ENCODE data around the gene SESN1.

Gene SESN1

GRCh38 chr6:108955329-108955949 lies 139.2 kb downstream of the SESN1 start:
- FAIRE-seq = no peak

GRCh38 chr6:108953681-108954080 lies 141.0 kb downstream of the SESN1 start:
- no peak for FAIRE-seq

- no peak for FAIRE-seq
Measured at GRCh38 chr6:108952776-108953486, 141.7 kb downstream of the SESN1 start.

- FAIRE-seq = no peak
Measured at GRCh38 chr6:108951351-108951953, 143.2 kb downstream of the SESN1 start.

GRCh38 chr6:108948181-108948661 lies 146.4 kb downstream of the SESN1 start:
- FAIRE-seq = no peak

GRCh38 chr6:108947114-108947854 lies 147.4 kb downstream of the SESN1 start:
- FAIRE-seq = no peak

GRCh38 chr6:108946695-108947094 lies 148.0 kb downstream of the SESN1 start:
- no peak for FAIRE-seq

GRCh38 chr6:108945681-108946159 lies 148.9 kb downstream of the SESN1 start:
- no peak for FAIRE-seq

- FAIRE-seq = no peak
Measured at GRCh38 chr6:108944707-108945680, 149.7 kb downstream of the SESN1 start.

GRCh38 chr6:108944071-108944470 lies 150.6 kb downstream of the SESN1 start:
- FAIRE-seq = no peak

GRCh38 chr6:108942556-108943492 lies 151.8 kb downstream of the SESN1 start:
- FAIRE-seq = no peak

- FAIRE-seq = no peak
Measured at GRCh38 chr6:108941859-108942258, 152.8 kb downstream of the SESN1 start.

GRCh38 chr6:108941281-108941680 lies 153.4 kb downstream of the SESN1 start:
- no peak for FAIRE-seq

GRCh38 chr6:108940741-108941140 lies 153.9 kb downstream of the SESN1 start:
- FAIRE-seq = no peak

- FAIRE-seq = no peak
Measured at GRCh38 chr6:108937170-108937569, 157.5 kb downstream of the SESN1 start.

All from G401.6 (cell line).